CD4-positive, alpha-beta memory T cell (primary cell): Measurements from ENCODE around the gene MYT1. TPM values are rescaled to one million over a fixed set of nuclear protein-coding genes. Genes with fewer than 3 reads are reported as not detected.
A peak's percentile ranks its signal among the peaks of the same experiment; 100 is the strongest.
"Not testable (repeated sequence)": the region's sequence is repeated elsewhere in the genome, so short reads cannot be mapped to it uniquely, and the experiment has no call there.

Experiments
- CTCF ChIA-PET: fragments of 350-600 bp; sonication (Branson Sonifier 250); formaldehyde crosslinking; loops from one replicate; lab custom pipeline; 2021; ENCODE audit warnings: inconsistent platforms; ENCODE audit not compliant: partially characterized antibody; lab: Charles Lee
- POLR2A ChIA-PET: fragments of 350-600 bp; sonication (Branson Sonifier 250); formaldehyde crosslinking; loops from one replicate; lab custom pipeline; 2021; ENCODE audit not compliant: partially characterized antibody; lab: Charles Lee
- DNase-seq, 5 donors: peaks; one replicate each; pipeline versions ENCODE4 v3.0.0 to v3.0.0-alpha.2; 2020 to 2022; ENCODE audit warnings: mixed read lengths in 1 of 5
- H3K27ac ChIP-seq: one replicate; pipeline ENCODE4 v1.7.0; 2013; ENCODE audit warnings: low read depth, low read length
- H3K27me3 ChIP-seq: 2 replicates; pipeline ENCODE4 v1.7.0; 2013; ENCODE audit warnings: mild to moderate bottlenecking, low read length, moderate library complexity; ENCODE audit not compliant: insufficient read depth
- H3K36me3 ChIP-seq: 2 replicates; pipeline ENCODE4 v1.7.0; 2013; ENCODE audit warnings: mild to moderate bottlenecking, low read length, moderate library complexity; ENCODE audit not compliant: insufficient read depth
- H3K4me1 ChIP-seq: 2 replicates; pipeline ENCODE4 v1.7.0; 2013; ENCODE audit warnings: mild to moderate bottlenecking, low read length, moderate library complexity; ENCODE audit not compliant: insufficient read depth
- H3K4me3 ChIP-seq, 2 donors: one replicate each; pipeline ENCODE4 v1.7.0; 2013; ENCODE audit warnings: low read length in 2 of 2, mild to moderate bottlenecking in 1 of 2
- H3K9me3 ChIP-seq, 2 donors: one replicate each; pipeline ENCODE4 v1.7.0; 2013; ENCODE audit warnings: low read length in 2 of 2, control low read depth in 1 of 2; ENCODE audit not compliant: control insufficient read depth in 1 of 2
- H3K27ac Mint-ChIP-seq, 7 donors: one replicate each; pipeline ENCODE4 v1.8.0; 2020 to 2021; ENCODE audit warnings: mixed read lengths in 7 of 7, mild to moderate bottlenecking in 6 of 7, inconsistent platforms in 3 of 7, moderate library complexity in 3 of 7
- H3K27me3 Mint-ChIP-seq, 2 donors: one replicate each; pipeline ENCODE4 v1.8.0; 2020 to 2021; ENCODE audit warnings: mixed read lengths in 2 of 2
- H3K36me3 Mint-ChIP-seq, 2 donors: one replicate each; pipeline ENCODE4 v1.8.0; 2020 to 2021; ENCODE audit warnings: mixed read lengths in 2 of 2, inconsistent platforms in 1 of 2, mild to moderate bottlenecking in 1 of 2
- H3K4me1 Mint-ChIP-seq, 4 donors: one replicate each; pipeline ENCODE4 v1.8.0; 2020 to 2021; ENCODE audit warnings: mixed read lengths in 4 of 4, mild to moderate bottlenecking in 1 of 4
- H3K4me3 Mint-ChIP-seq, 8 donors: one replicate each; pipeline ENCODE4 v1.8.0; 2020 to 2021; ENCODE audit warnings: mixed read lengths in 8 of 8, mild to moderate bottlenecking in 7 of 8, moderate library complexity in 6 of 8, inconsistent platforms in 3 of 8
- H3K9me3 Mint-ChIP-seq, 8 donors: one replicate each; pipeline ENCODE4 v1.8.0; 2020 to 2021; ENCODE audit warnings: mixed read lengths in 8 of 8, mild to moderate bottlenecking in 5 of 8, inconsistent platforms in 3 of 8, moderate library complexity in 1 of 8
- intact Hi-C: fragments of 100-400 bp; cut with micrococcal nuclease; formaldehyde crosslinking; loops from one replicate; pipeline ENCODE4 v1.15.1; 2023
- polyA plus RNA-seq, 2 donors: library from polyadenylated mRNA; unstranded; fragments of 300-500 nt; fragmentation: Illumina TruSeq; gene quantifications; one replicate each; pipeline ENCODE4 v1.2.3, GENCODE V29; 2021
- total RNA-seq, 2 experiments: library from RNA; stranded (reverse); gene quantifications; one replicate each; pipeline ENCODE4 v1.2.3, GENCODE V29; 2021

MYT1 gene
- total RNA-seq = not detected
- not detected for polyA plus RNA-seq

DNA sequence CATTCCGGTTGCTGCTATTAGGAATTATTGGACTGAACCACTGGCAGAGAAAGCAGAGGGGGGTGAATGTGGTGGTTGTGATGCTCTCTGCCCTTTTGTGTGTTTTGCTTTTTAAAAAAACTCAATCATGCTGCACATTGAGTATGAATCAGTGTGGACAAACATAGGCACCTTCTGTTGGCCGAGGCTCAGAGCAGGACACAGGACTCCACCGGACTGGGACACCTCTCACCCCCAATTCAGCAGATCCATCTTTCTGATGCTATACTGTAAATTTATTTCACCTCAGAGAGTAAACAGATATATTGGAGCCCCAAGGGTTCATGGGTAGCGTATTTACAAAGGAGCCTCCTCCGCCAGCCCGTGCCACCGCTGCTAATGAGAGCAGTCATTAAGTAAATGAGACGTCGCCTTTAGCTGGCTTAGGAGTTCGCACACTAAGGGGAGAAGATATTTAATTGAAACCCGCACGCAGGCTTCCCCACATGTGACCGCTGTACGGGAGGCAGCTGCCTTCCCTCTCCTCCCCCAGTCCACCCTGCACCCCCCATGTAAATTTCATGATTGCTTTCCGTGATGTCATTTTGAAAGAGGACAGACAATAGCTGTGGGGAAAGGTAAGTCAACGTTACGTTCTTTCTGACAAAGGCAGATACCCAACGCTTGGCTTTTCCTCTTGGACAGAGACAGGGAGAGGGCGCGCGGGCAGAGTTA is at the start of gene MYT1:
TSS of gene MYT1 (plus strand) at position 330 of the 714 bp plus-strand sequence. CDS start 34,410 bp downstream, outside the sequence.
- POLR2A ChIA-PET = no interaction called here
- H3K27ac ChIP-seq = no peak within 1 kb of the TSS
- no peaks in the 10 kb centered on the region for H3K4me1 ChIP-seq
- no peaks in the 10 kb centered on the region for H3K9me3 ChIP-seq
- no peak within 1 kb of the TSS for H3K4me3 ChIP-seq
- peaks cover 45 to 58% of the 10 kb centered on the region in 2 donors for H3K27me3 Mint-ChIP-seq
- peaks cover 17% of the 10 kb centered on the region for H3K27me3 ChIP-seq
- H3K4me3 Mint-ChIP-seq = no peak within 1 kb of the TSS
- peaks cover 0 to 4% of the 10 kb centered on the region in 2 donors for H3K36me3 Mint-ChIP-seq
- H3K9me3 Mint-ChIP-seq = peaks cover 0 to 4% (median 0%) of the 10 kb centered on the region in 8 donors
- no peak for DNase-seq
- intact Hi-C loops = no loop called here
- no peaks in the 10 kb centered on the region for H3K36me3 ChIP-seq
- H3K4me1 Mint-ChIP-seq = peaks cover 0 to 4% (median 0%) of the 10 kb centered on the region in 4 donors
- H3K27ac Mint-ChIP-seq = no peak within 1 kb of the TSS
- CTCF ChIA-PET = no interaction called here

DNA sequence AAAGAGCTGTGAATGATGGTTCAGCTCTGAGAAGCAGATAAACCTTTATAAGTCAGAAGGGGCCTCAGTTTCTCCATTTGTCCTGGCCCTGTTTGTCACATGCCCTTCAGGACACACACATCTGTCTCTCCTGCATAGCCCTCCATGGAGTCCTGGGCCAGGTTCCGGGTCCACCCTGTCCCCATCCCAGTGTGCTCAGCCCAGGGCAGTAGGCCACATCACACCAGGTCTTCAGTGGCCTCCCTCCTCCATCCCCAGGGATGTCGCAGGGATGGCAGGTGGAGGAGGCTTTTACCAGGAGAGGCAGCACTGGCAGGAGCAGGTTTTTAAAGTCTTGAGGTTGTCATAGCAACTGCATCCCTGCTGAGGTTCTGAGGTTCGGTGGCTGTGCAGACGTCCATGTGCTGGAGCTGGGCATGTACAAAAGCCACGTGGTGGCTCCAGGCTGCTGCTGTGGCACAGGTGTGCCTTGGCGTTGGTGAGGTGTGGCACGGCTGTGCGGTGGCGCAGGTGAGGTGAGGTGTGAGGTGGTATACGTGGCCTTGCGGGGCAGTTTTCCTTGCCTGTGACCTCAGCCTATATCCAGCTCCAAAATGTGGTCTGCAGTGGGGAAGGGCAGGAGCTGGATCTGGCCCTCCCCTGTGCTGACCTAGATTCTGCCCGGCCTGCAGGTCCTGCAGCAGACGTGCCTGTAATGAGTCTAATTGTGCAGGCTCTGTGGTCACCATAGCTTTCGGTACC is 48.9 kb upstream of the MYT1 start:
- no peak overlapping the region for H3K4me3 ChIP-seq
- H3K36me3 ChIP-seq = no peaks in the 10 kb centered on the region
- ChIA-PET CTCF (interaction anchor here (1.5 kb wide), 1 partner anchor 77 kb away, joined by 3 read pairs; no protein-coding TSS in a partner anchor), POLR2A (no interaction called here)
- H3K27me3 Mint-ChIP-seq = no peaks in the 10 kb centered on the region
- peaks cover 3 to 7% (median 5%) of the 10 kb centered on the region in 4 donors for H3K4me1 Mint-ChIP-seq
- no peak overlapping the region for H3K27ac ChIP-seq
- H3K9me3 ChIP-seq = no peaks in the 10 kb centered on the region
- DNase-seq = no peak
- no peak overlapping the region for H3K27ac Mint-ChIP-seq
- H3K4me1 ChIP-seq = peaks cover 8% of the 10 kb centered on the region
- intact Hi-C loops = no loop called here
- peaks cover 0 to 6% (median 0%) of the 10 kb centered on the region in 8 donors for H3K9me3 Mint-ChIP-seq
- H3K36me3 Mint-ChIP-seq = no peaks in the 10 kb centered on the region
- H3K27me3 ChIP-seq = no peaks in the 10 kb centered on the region
- H3K4me3 Mint-ChIP-seq = no peak overlapping the region

DNA sequence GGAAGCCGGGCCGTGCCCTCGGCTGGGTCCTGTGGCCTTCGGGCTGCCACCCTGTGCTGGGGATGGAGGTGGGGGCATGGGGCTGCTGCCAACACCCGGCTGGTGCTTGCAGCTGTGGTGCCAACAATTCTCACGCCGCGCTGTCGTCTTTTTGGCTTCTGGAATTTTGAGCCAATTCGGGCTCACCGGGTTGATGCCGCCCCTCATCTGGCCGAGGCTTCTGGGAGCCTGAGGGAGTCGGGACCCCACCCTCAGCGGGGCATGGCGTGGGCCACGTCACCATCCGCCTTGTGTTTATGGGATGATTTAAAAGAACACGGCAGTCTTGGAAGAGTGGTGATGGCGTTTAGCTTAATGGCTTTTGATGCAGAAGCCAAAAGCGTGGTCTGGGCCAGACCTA is 48.2 kb upstream of the MYT1 start:
- intact Hi-C loops = no loop called here
- DNase-seq = no peak
- no peaks in the 10 kb centered on the region for H3K36me3 Mint-ChIP-seq
- Histone ChIP-seq H3K36me3 (no peaks in the 10 kb centered on the region), H3K4me1 (peaks cover 11% of the 10 kb centered on the region), H3K9me3 (no peaks in the 10 kb centered on the region), H3K27me3 (peaks cover under 1% of the 10 kb centered on the region), H3K27ac (no peak overlapping the region), H3K4me3 (no peak overlapping the region)
- POLR2A ChIA-PET = no interaction called here
- peak overlapping the region in 1 of 7 donors; percentile 17 for H3K27ac Mint-ChIP-seq
- H3K4me3 Mint-ChIP-seq = no peak overlapping the region
- H3K9me3 Mint-ChIP-seq = peaks cover 0 to 6% (median 0%) of the 10 kb centered on the region in 8 donors
- peaks cover 3 to 10% (median 7%) of the 10 kb centered on the region in 4 donors for H3K4me1 Mint-ChIP-seq
- H3K27me3 Mint-ChIP-seq = peaks cover 0 to 2% of the 10 kb centered on the region in 2 donors
- CTCF ChIA-PET = interaction anchor here (1.5 kb wide), 1 partner anchor 78 kb away, joined by 3 read pairs; no protein-coding TSS in a partner anchor

DNA sequence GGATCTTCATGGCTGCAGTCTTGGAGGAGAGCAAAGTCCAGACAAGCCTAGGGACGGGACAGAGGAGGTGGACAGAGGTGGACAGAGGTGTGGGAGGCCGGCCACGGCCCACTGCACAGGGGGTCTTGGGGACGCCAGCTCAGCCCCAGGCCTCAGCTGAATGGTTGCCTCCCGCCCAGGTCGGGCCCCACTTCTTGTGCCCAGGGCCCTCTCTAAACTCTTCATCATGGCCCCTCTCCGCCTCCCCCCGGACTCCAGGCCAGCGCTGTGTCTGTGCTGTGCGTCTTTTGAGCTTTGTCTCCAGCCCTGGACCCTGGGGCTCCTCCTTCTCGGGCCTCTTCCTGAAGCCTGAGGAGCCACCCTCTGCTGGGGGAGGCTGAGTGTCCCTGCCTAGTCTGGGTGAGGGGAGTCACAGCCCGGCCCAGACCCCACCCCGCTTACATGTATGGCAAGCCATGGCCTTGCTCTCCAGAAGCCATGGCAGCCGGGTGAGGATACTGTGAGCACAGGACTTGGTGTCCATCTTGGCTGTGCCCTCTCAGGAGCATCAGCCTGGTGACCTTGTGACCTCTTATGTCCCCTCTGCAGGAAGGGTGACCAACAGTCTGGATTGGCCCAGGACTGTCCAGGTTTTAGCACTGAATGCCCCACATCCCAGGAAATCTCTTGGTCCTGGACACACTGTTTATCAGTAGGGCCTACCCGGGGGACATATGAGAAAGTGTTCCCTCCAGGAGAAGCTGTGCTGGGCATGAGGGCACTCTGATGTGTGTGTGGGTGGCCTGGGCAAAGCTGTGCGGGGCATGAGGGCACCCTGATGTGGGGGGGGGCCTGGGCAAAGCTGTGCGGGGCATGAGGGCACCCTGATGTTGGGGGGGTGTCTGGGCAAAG is 47.5 kb upstream of the MYT1 start:
- H3K9me3 ChIP-seq = no peaks in the 10 kb centered on the region
- H3K9me3 Mint-ChIP-seq = peaks cover 0 to 6% (median 0%) of the 10 kb centered on the region in 8 donors
- H3K27me3 Mint-ChIP-seq = peaks cover 4 to 5% of the 10 kb centered on the region in 2 donors
- no peak overlapping the region for H3K4me3 Mint-ChIP-seq
- H3K27ac Mint-ChIP-seq = no peak overlapping the region
- peaks cover 3 to 10% (median 7%) of the 10 kb centered on the region in 4 donors for H3K4me1 Mint-ChIP-seq
- no peak overlapping the region for H3K4me3 ChIP-seq
- H3K27me3 ChIP-seq = peaks cover 8% of the 10 kb centered on the region
- H3K4me1 ChIP-seq = peaks cover 11% of the 10 kb centered on the region
- no peak for DNase-seq
- ChIA-PET POLR2A (no interaction called here), CTCF (interaction anchor here (1.5 kb wide), 1 partner anchor 78 kb away, joined by 3 read pairs; no protein-coding TSS in a partner anchor)
- no peaks in the 10 kb centered on the region for H3K36me3 Mint-ChIP-seq
- no peaks in the 10 kb centered on the region for H3K36me3 ChIP-seq
- no peak overlapping the region for H3K27ac ChIP-seq
- intact Hi-C loops = no loop called here

DNA sequence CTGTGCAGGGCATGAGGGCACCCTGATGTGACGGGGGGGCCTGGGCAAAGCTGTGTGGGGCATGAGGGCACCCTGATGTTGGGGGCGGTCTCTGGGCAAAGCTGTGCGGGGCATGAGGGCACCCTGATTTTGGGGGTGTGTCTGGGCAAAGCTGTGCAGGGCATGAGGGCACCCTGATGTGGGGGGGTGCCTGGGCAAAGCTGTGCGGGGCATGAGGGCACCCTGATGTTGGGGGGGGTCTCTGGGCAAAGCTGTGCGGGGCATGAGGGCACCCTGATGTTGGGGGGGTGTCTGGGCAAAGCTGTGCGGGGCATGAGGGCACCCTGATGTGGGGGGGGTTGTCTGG is 46.8 kb upstream of the MYT1 start:
- CTCF ChIA-PET = interaction anchor here (0.6 to 1.0 kb wide), 2 partner anchors 33 to 137 kb away, joined by 3 to 4 read pairs; partner anchors contain the start of genes LKAAEAR1 and PRPF6
- H3K4me3 Mint-ChIP-seq, H3K36me3 ChIP-seq, intact Hi-C loops, H3K36me3 Mint-ChIP-seq, H3K27me3 Mint-ChIP-seq, H3K27ac Mint-ChIP-seq, H3K9me3 ChIP-seq, H3K27ac ChIP-seq, POLR2A ChIA-PET, H3K9me3 Mint-ChIP-seq, H3K4me3 ChIP-seq, DNase-seq, H3K4me1 Mint-ChIP-seq: not testable (repeated sequence)
- Histone ChIP-seq H3K27me3 (peaks cover 10% of the 10 kb centered on the region), H3K4me1 (peaks cover 11% of the 10 kb centered on the region)

DNA sequence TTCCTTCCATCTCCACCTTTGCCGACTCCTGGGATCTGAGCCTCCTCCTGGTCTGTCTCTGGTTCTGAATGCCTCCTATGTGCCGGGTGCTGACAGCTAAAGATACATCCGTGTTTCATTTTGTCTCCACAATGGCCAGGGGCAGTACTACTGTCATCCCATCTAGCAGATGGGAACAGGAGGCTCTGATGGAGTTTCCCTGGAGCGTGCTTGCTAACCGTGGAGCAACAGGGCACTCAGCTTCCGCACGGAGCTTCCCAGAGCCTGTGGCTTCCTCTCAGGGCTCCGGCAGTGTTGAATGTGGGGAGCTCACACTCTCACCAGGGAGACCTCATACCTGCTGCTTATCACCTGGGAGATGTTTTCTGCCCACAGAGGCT is 45.0 kb upstream of the MYT1 start:
- POLR2A ChIA-PET = interaction anchor here (3.3 to 3.4 kb wide), 2 partner anchors 36 to 80 kb away, joined by 13 to 26 read pairs; partner anchors contain the start of gene LKAAEAR1
- H3K27me3 ChIP-seq = peaks cover 10% of the 10 kb centered on the region

More for the DNA sequence above, 45.0 kb upstream of the MYT1 start:
- Mint-ChIP-seq H3K4me1 (peaks cover 3 to 10% (median 7%) of the 10 kb centered on the region in 4 donors), H3K4me3 (peak overlapping the region in 1 of 8 donors; percentile 31), H3K27ac (peak overlapping the region in 1 of 7 donors; percentile 79), H3K27me3 (peaks cover 5 to 7% of the 10 kb centered on the region in 2 donors), H3K36me3 (no peaks in the 10 kb centered on the region), H3K9me3 (peaks cover 0 to 6% (median 0%) of the 10 kb centered on the region in 8 donors)
- Histone ChIP-seq H3K4me1 (peaks cover 11% of the 10 kb centered on the region), H3K27ac (no peak overlapping the region), H3K4me3 (no peak overlapping the region), H3K9me3 (no peaks in the 10 kb centered on the region), H3K36me3 (no peaks in the 10 kb centered on the region)
- intact Hi-C loops = no loop called here
- no peak for DNase-seq
- CTCF ChIA-PET = interaction anchor here (0.7 to 4.5 kb wide), 9 partner anchors 8 to 895 kb away, joined by 3 to 73 read pairs (median 6); partner anchors contain the start of genes LKAAEAR1, OPRL1, PRPF6 and SAMD10
